Activated gamma-delta T cell (primary cell): ENCODE data around the gene OR2AJ1.

Experiments
- DNase-seq: peaks from one replicate; lab custom pipeline; 2025; lab: John Stamatoyannopoulos, UW

The OR2AJ1 gene

DNA sequence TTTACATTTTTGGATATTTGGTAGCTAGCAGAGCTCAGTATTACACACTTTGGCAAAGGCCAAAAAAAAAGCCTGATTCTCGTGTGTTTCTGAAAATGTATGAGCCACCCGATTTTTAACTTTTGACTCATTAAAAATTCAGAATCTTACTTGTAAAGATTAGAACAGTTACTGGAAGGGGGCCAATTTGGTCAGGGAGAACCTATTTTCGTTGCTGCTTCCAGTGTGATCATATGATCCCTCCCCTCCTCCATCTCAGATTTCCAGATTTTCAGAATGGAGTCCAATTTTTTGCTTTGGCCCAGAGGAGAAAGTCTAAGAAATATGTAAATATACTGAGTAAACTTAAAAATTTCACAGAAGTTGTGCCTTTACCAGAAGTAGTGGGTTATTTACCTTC lies 37.1 kb downstream of the OR2AJ1 start:
- no peak for DNase-seq

DNA sequence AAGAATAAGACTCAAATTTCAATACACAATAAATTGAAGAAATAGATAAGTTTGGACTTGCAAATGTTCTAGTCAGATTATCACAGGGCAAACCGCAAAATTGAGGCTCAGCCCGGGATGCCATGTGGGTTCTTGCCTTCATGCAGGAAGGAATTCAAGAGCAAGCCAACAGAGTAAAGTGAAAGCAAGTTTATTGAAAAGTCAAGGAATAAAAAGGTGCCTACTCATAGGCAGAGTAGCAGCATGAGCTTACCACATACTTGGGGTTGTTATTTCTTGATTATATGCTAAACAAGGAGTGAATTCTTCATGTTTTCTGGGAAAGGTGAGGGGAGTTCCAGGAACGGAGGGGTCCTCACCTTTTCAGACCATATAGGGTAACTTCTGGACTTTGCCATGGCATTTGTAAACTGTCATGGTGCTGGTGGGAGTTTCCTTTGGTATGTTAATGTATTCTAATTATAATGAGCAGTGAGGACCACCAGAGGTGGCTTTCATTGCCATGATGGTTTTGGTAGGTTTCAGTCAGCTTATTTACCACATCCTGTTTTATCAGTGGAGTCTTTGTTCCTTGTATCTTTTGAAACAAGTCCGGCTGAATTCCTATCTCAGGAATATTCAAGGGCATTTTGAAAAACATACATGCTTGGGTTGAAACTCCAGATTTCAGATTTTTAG lies 38.4 kb downstream of the OR2AJ1 start:
- DNase-seq: no peak

DNA sequence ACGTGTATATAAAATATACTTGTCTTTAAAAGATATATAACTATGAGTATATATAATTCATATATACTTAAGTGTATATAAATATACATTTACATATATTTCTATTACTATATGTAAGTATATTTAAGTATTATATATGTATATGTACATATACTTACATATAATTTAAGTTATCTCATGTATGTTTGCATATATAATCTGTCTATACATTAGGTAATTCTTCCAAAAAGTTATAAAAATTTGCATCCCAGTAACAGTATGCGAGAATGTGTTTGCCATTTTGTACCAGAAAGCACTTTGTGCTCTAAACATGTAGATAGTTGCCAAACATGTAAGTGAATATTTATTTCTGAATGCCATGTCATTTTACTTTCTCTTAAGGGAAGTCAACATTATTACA lies 40.2 kb downstream of the OR2AJ1 start, which contains the start of gene OR2AK2:
Gene OR2AK2 (plus strand): TSS at position 301 of the 400 bp plus-strand sequence. CDS start 144 bp downstream, outside the sequence.
- DNase-seq: no peak

DNA sequence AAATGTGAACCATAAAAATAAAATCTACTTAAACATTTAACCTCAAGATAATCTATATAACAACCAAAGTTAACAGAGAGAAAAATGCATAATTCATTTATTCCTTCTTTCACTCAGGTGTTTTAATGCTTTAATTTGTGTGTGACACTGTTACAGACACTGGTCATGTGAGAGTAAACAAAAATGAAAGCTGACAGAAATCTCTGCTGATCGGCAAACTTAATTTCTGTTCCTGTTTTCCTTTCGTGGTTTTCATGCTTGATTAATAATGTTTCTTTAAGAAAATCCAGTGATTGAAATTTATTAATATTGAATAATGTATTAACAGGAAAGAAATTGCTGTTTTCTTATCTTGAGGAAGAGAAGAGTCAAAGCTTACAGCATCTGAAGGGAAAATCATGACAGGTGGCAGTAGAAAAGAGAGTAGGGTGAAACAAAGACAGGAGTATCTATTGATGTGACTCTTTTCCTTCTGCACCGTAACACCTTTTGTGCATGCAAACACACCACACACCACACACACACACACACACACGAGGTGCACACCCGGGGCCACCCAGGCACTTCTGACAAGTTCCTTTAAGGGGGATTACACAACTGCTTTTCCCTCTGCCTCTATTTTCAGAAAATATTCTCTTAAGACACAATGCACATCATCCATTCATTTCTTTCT lies 42.0 kb downstream of the OR2AJ1 start:
- no peak for DNase-seq
